Keratinocyte (primary cell): ENCODE results near the gene ALPP. TPM values are rescaled to one million over a fixed set of nuclear protein-coding genes. Genes with fewer than 3 reads are reported as not detected.
"Not testable (repeated sequence)": the region's sequence is repeated elsewhere in the genome, so short reads cannot be mapped to it uniquely, and the experiment has no call there.

ENCODE experiments used
- DNase-seq: peaks from one replicate; pipeline ENCODE4 v3.0.0-alpha.2; 2011; ENCODE audit warnings: low read depth, missing footprints, low spot score
- FAIRE-seq: peaks from 2 replicates; lab custom pipeline; 2011; peaks lifted over from hg19 to GRCh38; lab: Jason Lieb, UNC
- H2AFZ ChIP-seq: 2 replicates; pipeline ENCODE4 v1.6.0; 2012; ENCODE audit warnings: low read length, control low read depth, inconsistent platforms; ENCODE audit not compliant: control insufficient read depth
- H3K27ac ChIP-seq: 2 replicates; pipeline ENCODE4 v1.5.1; 2011; ENCODE audit warnings: low read length; ENCODE audit not compliant: control insufficient read depth, insufficient read depth
- H3K27me3 ChIP-seq: 3 replicates; pipeline ENCODE4 v1.6.0; 2011; ENCODE audit warnings: low read length; ENCODE audit not compliant: control insufficient read depth, insufficient read depth; ENCODE audit errors: extremely low read depth
- H3K36me3 ChIP-seq, 2 experiments: 2 replicates in 1 of 2; 3 replicates in 1 of 2; pipeline ENCODE4 v1.5.1; 2011; ENCODE audit warnings: low read length in 2 of 2, mild to moderate bottlenecking in 1 of 2; ENCODE audit not compliant: control insufficient read depth in 2 of 2, insufficient read depth in 2 of 2; ENCODE audit errors: extremely low read depth in 1 of 2
- H3K4me1 ChIP-seq: 3 replicates; pipeline ENCODE4 v1.5.1; 2011; ENCODE audit warnings: low read length; ENCODE audit not compliant: control insufficient read depth, insufficient read depth; ENCODE audit errors: extremely low read depth
- H3K4me2 ChIP-seq: 3 replicates; pipeline ENCODE4 v1.6.0; 2011; ENCODE audit warnings: low read depth, low read length; ENCODE audit not compliant: control insufficient read depth, insufficient read depth; ENCODE audit errors: extremely low read depth
- H3K4me3 ChIP-seq, 3 experiments: fragments of 200-600 bp in 1 of 3; sonication (generic) in 1 of 3; 2 replicates in 2 of 3; 3 replicates in 1 of 3; pipeline ENCODE4 v1.5.1; 2011 to 2016; ENCODE audit warnings: low read length in 3 of 3, mild to moderate bottlenecking in 3 of 3, control low read depth in 2 of 3, inconsistent platforms in 1 of 3, low read depth in 1 of 3, mixed read lengths in 1 of 3, mixed run types in 1 of 3, moderate library complexity in 1 of 3; ENCODE audit not compliant: control insufficient read depth in 2 of 3, insufficient read depth in 2 of 3; ENCODE audit errors: extremely low read depth in 1 of 3
- H3K79me2 ChIP-seq: 2 replicates; pipeline ENCODE4 v1.6.0; 2012; ENCODE audit warnings: low read length; ENCODE audit not compliant: control insufficient read depth, insufficient read depth
- H3K9ac ChIP-seq: 3 replicates; pipeline ENCODE4 v1.6.0; 2011; ENCODE audit warnings: low read length; ENCODE audit not compliant: control insufficient read depth, insufficient read depth; ENCODE audit errors: extremely low read depth
- H3K9me1 ChIP-seq: 3 replicates; pipeline ENCODE4 v1.6.0; 2011; ENCODE audit warnings: low read length; ENCODE audit not compliant: control insufficient read depth, insufficient read depth; ENCODE audit errors: extremely low read depth
- H3K9me3 ChIP-seq: 2 replicates; pipeline ENCODE4 v1.5.1; 2012; ENCODE audit warnings: low read depth, low read length; ENCODE audit not compliant: control insufficient read depth
- H4K20me1 ChIP-seq: 3 replicates; pipeline ENCODE4 v1.6.0; 2011; ENCODE audit warnings: low read length; ENCODE audit not compliant: control insufficient read depth, insufficient read depth; ENCODE audit errors: extremely low read depth
- CTCF ChIP-seq, 3 experiments: IDR thresholded peaks in 1 of 3; conservative IDR thresholded peaks in 1 of 3; optimal IDR thresholded peaks in 1 of 3; 2 replicates in 2 of 3; 3 replicates in 1 of 3; pipeline versions ENCODE3 to v1.5.1; 2011; ENCODE audit warnings: low read length in 3 of 3, mild to moderate bottlenecking in 3 of 3, moderate library complexity in 2 of 3, control low read depth in 1 of 3, inconsistent platforms in 1 of 3; ENCODE audit not compliant: insufficient read depth in 2 of 3; ENCODE audit errors: extremely low read depth in 1 of 3
- EZH2 ChIP-seq: IDR thresholded peaks from one replicate; pipeline ENCODE4 v1.6.1; 2012; ENCODE audit warnings: inconsistent platforms, mild to moderate bottlenecking, low read length, moderate library complexity
- dilution Hi-C: fragments of 300-500 bp; cut with MboI; formaldehyde crosslinking; loops from one replicate; pipeline ENCODE4 v1.7.0; 2020; ENCODE audit warnings: low sequenced_read_pairs; ENCODE audit not compliant: extremely low pct_ligation_motif_present
- polyA plus RNA-seq, 5 experiments: library from polyadenylated mRNA; depleted of rRNA in 3 of 5; stranded (reverse) in 3 of 5; stranded (forward) in 1 of 5; unstranded in 1 of 5; fragments of >200 nt; gene quantifications; 1 replicate in 1 of 5; 2 replicates in 3 of 5; 3 replicates in 1 of 5; pipeline versions ENCODE4 v1.2.1 to v1.2.3, GENCODE V29; 2011 to 2012; ENCODE audit warnings: missing spikeins in 2 of 5, low read depth in 1 of 5, low replicate concordance in 1 of 5

Gene ALPP
- polyA plus RNA-seq, 1 donor (not counting 4 experiments of a cell fraction or from before 2014, with no cell fraction given): not detected

- Histone ChIP-seq H3K4me3 (no peak overlapping the region), H3K9me1 (no peaks in the 10 kb centered on the region), H3K9ac (no peak overlapping the region), H3K9me3 (no peaks in the 10 kb centered on the region), H3K4me1 (peaks cover 3% of the 10 kb centered on the region), H3K4me2 (no peak overlapping the region), H2AFZ (no peak overlapping the region), H3K27me3 (no peaks in the 10 kb centered on the region), H3K27ac (no peak overlapping the region), H3K79me2 (no peaks in the 10 kb centered on the region), H4K20me1 (no peaks in the 10 kb centered on the region), H3K36me3 (peaks cover 0 to 1% of the 10 kb centered on the region in 2 experiments)
- TF ChIP-seq EZH2 (no peak), CTCF (optimal IDR thresholded peaks at IDR 0.05 in 1 of 3, IDR thresholded peaks at IDR 0.05 in 1 of 3, conservative IDR thresholded peaks at IDR 0.05 in 1 of 3; ENCODE audit: extremely low read depth in 1 of 3, insufficient read depth in 2 of 3, low read length in 3 of 3) (no peak)
- DNase-seq (no peak), FAIRE-seq (no peak)
- dilution Hi-C loops: no loop called here
These were observed 42.3 kb upstream of the ALPP start for GRCh38 chr2:232336241-232336736.

- H4K20me1 ChIP-seq: no peaks in the 10 kb centered on the region
- H3K4me2 ChIP-seq: no peak overlapping the region
- H3K27ac ChIP-seq: no peak overlapping the region
- H3K9me1 ChIP-seq: no peaks in the 10 kb centered on the region
- no peak for DNase-seq
- H3K9me3 ChIP-seq: no peaks in the 10 kb centered on the region
- dilution Hi-C loops: no loop called here
- no peak overlapping the region for H2AFZ ChIP-seq
- H3K27me3 ChIP-seq: no peaks in the 10 kb centered on the region
- peaks cover 3% of the 10 kb centered on the region for H3K4me1 ChIP-seq
- no peaks in the 10 kb centered on the region for H3K79me2 ChIP-seq
- no peak overlapping the region for H3K9ac ChIP-seq
- no peak for TF ChIP-seq CTCF (optimal IDR thresholded peaks at IDR 0.05 in 1 of 3, IDR thresholded peaks at IDR 0.05 in 1 of 3, conservative IDR thresholded peaks at IDR 0.05 in 1 of 3; ENCODE audit: extremely low read depth in 1 of 3, insufficient read depth in 2 of 3, low read length in 3 of 3)
- no peak for TF ChIP-seq EZH2
- FAIRE-seq: no peak
- H3K36me3 ChIP-seq: peaks cover 0 to 1% of the 10 kb centered on the region in 2 experiments
- no peak overlapping the region for H3K4me3 ChIP-seq
These were observed 41.4 kb upstream of the ALPP start for GRCh38 chr2:232336981-232337720.

- DNase-seq, H3K9me3 ChIP-seq, H3K4me3 ChIP-seq, H3K4me1 ChIP-seq, H3K27me3 ChIP-seq, H2AFZ ChIP-seq, H3K36me3 ChIP-seq, FAIRE-seq, dilution Hi-C loops, H3K9me1 ChIP-seq, H3K4me2 ChIP-seq, H3K9ac ChIP-seq, H3K27ac ChIP-seq, H3K79me2 ChIP-seq, H4K20me1 ChIP-seq: not testable (repeated sequence)
These were observed 40.3 kb upstream of the ALPP start for GRCh38 chr2:232338094-232338758.
